ENCODE data around the gene MACROH2A1.

The MACROH2A1 gene

GRCh38 chr5:135379046-135379654, 19.9 kb downstream of the MACROH2A1 start:
- TF ChIP-seq CTCF (IDR thresholded peaks at IDR 0.05): no peak
- Histone ChIP-seq H3K36me3 (peaks cover 73% of the 10 kb centered on the region), H3K27me3 (no peaks in the 10 kb centered on the region), H3K4me3 (ENCODE audit: low read depth in 1 of 2, low read length in 1 of 2) (no peak overlapping the region), H3K27ac (peak overlapping the region; percentile 33), H3K4me1 (ENCODE audit: control insufficient read depth in 1 of 2, insufficient read depth in 1 of 2, low read depth in 1 of 2, low read length in 1 of 2) (peaks cover 46 to 61% of the 10 kb centered on the region in 2 experiments), H3K9me3 (no peaks in the 10 kb centered on the region)

- H3K27me3 ChIP-seq: no peaks in the 10 kb centered on the region
- peaks cover 72% of the 10 kb centered on the region for H3K36me3 ChIP-seq
- H3K9me3 ChIP-seq: no peaks in the 10 kb centered on the region
These were observed 21.0 kb downstream of the MACROH2A1 start for GRCh38 chr5:135377751-135378680.

GRCh38 chr5:135376961-135377624, 21.9 kb downstream of the MACROH2A1 start:
- peaks cover 63% of the 10 kb centered on the region for H3K36me3 ChIP-seq
- peaks cover 56 to 70% of the 10 kb centered on the region in 2 experiments for H3K4me1 ChIP-seq (ENCODE audit: control insufficient read depth in 1 of 2, insufficient read depth in 1 of 2, low read depth in 1 of 2, low read length in 1 of 2)
- H3K27ac ChIP-seq: peak overlapping the region; percentile 67
- H3K4me3 ChIP-seq (ENCODE audit: low read depth in 1 of 2, low read length in 1 of 2): no peak overlapping the region
- H3K9me3 ChIP-seq: no peaks in the 10 kb centered on the region
- no peaks in the 10 kb centered on the region for H3K27me3 ChIP-seq
- TF ChIP-seq CTCF (IDR thresholded peaks at IDR 0.05): no peak

More at GRCh38 chr5:135377751-135378680, 21.0 kb downstream of the MACROH2A1 start:
- TF ChIP-seq CTCF (IDR thresholded peaks at IDR 0.05): no peak
- peaks cover 52 to 63% of the 10 kb centered on the region in 2 experiments for H3K4me1 ChIP-seq (ENCODE audit: control insufficient read depth in 1 of 2, insufficient read depth in 1 of 2, low read depth in 1 of 2, low read length in 1 of 2)
- H3K27ac ChIP-seq: peak overlapping the region; percentile 67
- H3K4me3 ChIP-seq (ENCODE audit: low read depth in 1 of 2, low read length in 1 of 2): no peak overlapping the region

- TF ChIP-seq CTCF (IDR thresholded peaks at IDR 0.05): no peak
- Histone ChIP-seq H3K27ac (peak overlapping the region; percentile 48), H3K9me3 (no peaks in the 10 kb centered on the region), H3K4me3 (ENCODE audit: low read depth in 1 of 2, low read length in 1 of 2) (no peak overlapping the region), H3K4me1 (ENCODE audit: control insufficient read depth in 1 of 2, insufficient read depth in 1 of 2, low read depth in 1 of 2, low read length in 1 of 2) (peaks cover 65 to 78% of the 10 kb centered on the region in 2 experiments), H3K36me3 (peaks cover 63% of the 10 kb centered on the region), H3K27me3 (no peaks in the 10 kb centered on the region)
These were observed 23.8 kb downstream of the MACROH2A1 start for GRCh38 chr5:135375040-135375793.

Measured in neutrophil (primary cell).